HL-60 (cell line): ENCODE data around the gene HABP2.

Experiments used
- GABPA ChIP-seq: IDR thresholded peaks from 2 replicates; pipeline ENCODE4 v1.6.1; 2012; ENCODE audit warnings: low read depth
- SPI1 ChIP-seq: IDR thresholded peaks from 2 replicates; pipeline ENCODE4 v1.6.1; 2012; ENCODE audit warnings: low read depth, mild to moderate bottlenecking, borderline replicate concordance
- TF ChIP-seq, protein P1 (sequence below): IDR thresholded peaks from one replicate; pipeline ENCODE4 v1.5.1; 2011; ENCODE audit warnings: low read length, control low read depth, inconsistent platforms; ENCODE audit not compliant: insufficient read depth

DNA sequence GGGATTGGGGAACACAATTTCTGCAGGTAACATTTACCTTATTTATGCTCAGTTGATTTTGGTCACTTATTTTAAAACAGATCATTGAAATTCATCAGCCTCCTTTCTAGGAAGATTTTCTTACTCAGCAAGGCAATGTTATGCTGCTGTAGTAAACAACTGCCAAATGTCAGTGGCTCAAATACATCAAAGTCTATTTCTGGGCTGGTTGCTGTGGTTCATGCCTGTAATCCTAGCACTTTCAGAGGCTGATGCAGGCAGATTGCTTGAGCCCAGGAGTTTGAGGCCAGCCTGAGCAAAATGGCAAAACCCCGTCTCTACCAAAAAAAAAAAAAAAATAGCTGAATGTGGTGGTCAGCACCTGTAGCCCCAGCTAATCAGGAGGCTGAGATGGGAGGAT lies 25.9 kb downstream of the HABP2 start:
- TF ChIP-seq, protein P1, sequence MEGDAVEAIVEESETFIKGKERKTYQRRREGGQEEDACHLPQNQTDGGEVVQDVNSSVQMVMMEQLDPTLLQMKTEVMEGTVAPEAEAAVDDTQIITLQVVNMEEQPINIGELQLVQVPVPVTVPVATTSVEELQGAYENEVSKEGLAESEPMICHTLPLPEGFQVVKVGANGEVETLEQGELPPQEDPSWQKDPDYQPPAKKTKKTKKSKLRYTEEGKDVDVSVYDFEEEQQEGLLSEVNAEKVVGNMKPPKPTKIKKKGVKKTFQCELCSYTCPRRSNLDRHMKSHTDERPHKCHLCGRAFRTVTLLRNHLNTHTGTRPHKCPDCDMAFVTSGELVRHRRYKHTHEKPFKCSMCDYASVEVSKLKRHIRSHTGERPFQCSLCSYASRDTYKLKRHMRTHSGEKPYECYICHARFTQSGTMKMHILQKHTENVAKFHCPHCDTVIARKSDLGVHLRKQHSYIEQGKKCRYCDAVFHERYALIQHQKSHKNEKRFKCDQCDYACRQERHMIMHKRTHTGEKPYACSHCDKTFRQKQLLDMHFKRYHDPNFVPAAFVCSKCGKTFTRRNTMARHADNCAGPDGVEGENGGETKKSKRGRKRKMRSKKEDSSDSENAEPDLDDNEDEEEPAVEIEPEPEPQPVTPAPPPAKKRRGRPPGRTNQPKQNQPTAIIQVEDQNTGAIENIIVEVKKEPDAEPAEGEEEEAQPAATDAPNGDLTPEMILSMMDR = no peak
- TF ChIP-seq GABPA (no peak), SPI1 (no peak)
